SK-N-SH treated with all-trans-retinoic acid at 6 μM for 48 hours (cell line): ENCODE results near the gene SNRPD3.
"Not testable (repeated sequence)": the region's sequence is repeated elsewhere in the genome, so short reads cannot be mapped to it uniquely, and the experiment has no call there.

Experiments
- ATAC-seq: fragments of 200-7000 bp; cut with Tn5 transposase; 3 replicates; pipeline ENCODE4 v1.9.1; 2020; ENCODE audit warnings: mild to moderate bottlenecking, moderate library complexity
- CSDC2 ChIP-seq: fragments of 250-450 bp; sonication (Bioruptor Pico); IDR thresholded peaks from 2 replicates; pipeline ENCODE4 v1.5.0; 2020; ENCODE audit warnings: mild to moderate bottlenecking, moderate library complexity
- ESRRG ChIP-seq: fragments of 250-450 bp; sonication (Bioruptor Pico); IDR thresholded peaks from 2 replicates; pipeline ENCODE4 v1.6.1; 2021; ENCODE audit warnings: mild to moderate bottlenecking
- GLIS3 ChIP-seq: fragments of 250-450 bp; sonication (Bioruptor Pico); IDR thresholded peaks from 2 replicates; pipeline ENCODE4 v1.5.0; 2020; ENCODE audit warnings: mild to moderate bottlenecking, moderate library complexity
- ISL1 ChIP-seq: fragments of 250-450 bp; sonication (Bioruptor Pico); IDR thresholded peaks from 2 replicates; pipeline ENCODE4 v2.1.2; 2022; ENCODE audit warnings: mild to moderate bottlenecking, moderate library complexity
- POU6F1 ChIP-seq: fragments of 250-450 bp; sonication (Bioruptor Pico); IDR thresholded peaks from 2 replicates; pipeline ENCODE4 v1.8.0; 2021; ENCODE audit warnings: low read depth, mild to moderate bottlenecking, moderate library complexity, borderline replicate concordance
- PPARA ChIP-seq: fragments of 250-450 bp; sonication (Bioruptor Pico); IDR thresholded peaks from 2 replicates; pipeline ENCODE4 v1.5.0; 2020; ENCODE audit warnings: mild to moderate bottlenecking, borderline replicate concordance
- RARB ChIP-seq: fragments of 250-450 bp; sonication (Bioruptor Pico); IDR thresholded peaks from 2 replicates; pipeline ENCODE4 v1.8.0; 2021; ENCODE audit warnings: mild to moderate bottlenecking, moderate library complexity
- SNAI2 ChIP-seq: fragments of 250-450 bp; sonication (Bioruptor Pico); IDR thresholded peaks from 2 replicates; pipeline ENCODE4 v1.5.0; 2020; ENCODE audit warnings: mild to moderate bottlenecking, moderate library complexity
- TCF4 ChIP-seq: fragments of 250-450 bp; sonication (Bioruptor Pico); IDR thresholded peaks from 2 replicates; pipeline ENCODE4 v1.8.0; 2021; ENCODE audit warnings: mild to moderate bottlenecking, moderate library complexity, borderline replicate concordance
- TOX ChIP-seq: fragments of 250-450 bp; sonication (Bioruptor Pico); IDR thresholded peaks from 2 replicates; pipeline ENCODE4 v1.8.0; 2021; ENCODE audit warnings: mild to moderate bottlenecking, moderate library complexity, borderline replicate concordance
- ZC3H10 ChIP-seq: fragments of 250-450 bp; sonication (Bioruptor Pico); IDR thresholded peaks from 2 replicates; pipeline ENCODE4 v1.5.1; 2021; ENCODE audit warnings: mild to moderate bottlenecking, moderate library complexity
- ZFP30 ChIP-seq: fragments of 450-650 bp; formaldehyde crosslinking; IDR thresholded peaks from 2 replicates; pipeline ENCODE4 v1.5.0; 2022; ENCODE audit warnings: mild to moderate bottlenecking, moderate library complexity
- ZNF565 ChIP-seq: fragments of 450-650 bp; formaldehyde crosslinking; conservative IDR thresholded peaks from 2 replicates; pipeline ENCODE4 v1.5.0; 2020; ENCODE audit warnings: low read depth, mild to moderate bottlenecking, moderate library complexity
- ZNF70 ChIP-seq: fragments of 450-650 bp; formaldehyde crosslinking; IDR thresholded peaks from 2 replicates; pipeline ENCODE4 v1.5.0; 2020; ENCODE audit warnings: mild to moderate bottlenecking, moderate library complexity
- ZNF8 ChIP-seq: fragments of 450-650 bp; formaldehyde crosslinking; IDR thresholded peaks from 2 replicates; pipeline ENCODE4 v1.5.0; 2020; ENCODE audit warnings: mild to moderate bottlenecking, moderate library complexity
- TF ChIP-seq, protein P1 (sequence below): fragments of 250-450 bp; sonication (Bioruptor Pico); IDR thresholded peaks from 2 replicates; pipeline ENCODE4 v1.5.0; 2020; ENCODE audit warnings: mild to moderate bottlenecking, moderate library complexity
- TF ChIP-seq, protein P2 (sequence below): fragments of 250-450 bp; sonication (Bioruptor Pico); IDR thresholded peaks from 2 replicates; pipeline ENCODE4 v1.5.1; 2020; ENCODE audit warnings: low read depth, mild to moderate bottlenecking, moderate library complexity
- TF ChIP-seq, protein P3 (sequence below): fragments of 250-450 bp; sonication (Bioruptor Pico); IDR thresholded peaks from 2 replicates; pipeline ENCODE4 v1.5.1; 2021; ENCODE audit warnings: mild to moderate bottlenecking, moderate library complexity
- TF ChIP-seq, protein P4 (sequence below): fragments of 250-450 bp; sonication (Bioruptor Pico); IDR thresholded peaks from 2 replicates; pipeline ENCODE4 v1.8.0; 2020; ENCODE audit warnings: mild to moderate bottlenecking, moderate library complexity, borderline replicate concordance

SNRPD3 gene

DNA sequence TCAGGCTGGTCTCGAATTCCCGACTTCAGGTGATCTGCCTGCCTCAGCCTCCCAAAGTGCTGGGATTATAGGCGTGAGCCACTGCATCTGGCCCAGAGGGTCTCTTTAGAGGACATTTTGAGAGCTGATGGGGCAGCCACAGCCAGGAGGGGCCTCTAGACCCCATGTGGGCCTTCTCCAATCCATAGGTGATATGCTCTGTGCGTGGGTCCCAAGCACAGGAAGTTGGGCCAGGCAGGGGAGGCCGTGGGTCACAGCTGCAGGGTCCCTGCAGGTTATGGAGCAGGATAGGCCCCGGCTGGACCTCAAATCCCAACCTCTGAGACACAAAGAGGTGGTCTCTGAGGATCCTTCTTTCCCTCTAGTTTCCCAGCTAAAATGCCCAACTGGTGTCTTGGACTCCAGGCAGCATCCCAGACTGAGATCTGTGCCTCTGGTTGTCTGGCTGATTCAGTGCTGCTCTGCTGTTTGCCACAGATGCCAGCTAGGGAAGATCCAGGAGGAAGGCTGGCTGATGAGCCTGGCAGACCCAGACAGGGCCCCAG is 35.6 kb downstream of the SNRPD3 start:
- ATAC-seq: no peak
- TF ChIP-seq TOX: no peak
- TF ChIP-seq, protein P1, sequence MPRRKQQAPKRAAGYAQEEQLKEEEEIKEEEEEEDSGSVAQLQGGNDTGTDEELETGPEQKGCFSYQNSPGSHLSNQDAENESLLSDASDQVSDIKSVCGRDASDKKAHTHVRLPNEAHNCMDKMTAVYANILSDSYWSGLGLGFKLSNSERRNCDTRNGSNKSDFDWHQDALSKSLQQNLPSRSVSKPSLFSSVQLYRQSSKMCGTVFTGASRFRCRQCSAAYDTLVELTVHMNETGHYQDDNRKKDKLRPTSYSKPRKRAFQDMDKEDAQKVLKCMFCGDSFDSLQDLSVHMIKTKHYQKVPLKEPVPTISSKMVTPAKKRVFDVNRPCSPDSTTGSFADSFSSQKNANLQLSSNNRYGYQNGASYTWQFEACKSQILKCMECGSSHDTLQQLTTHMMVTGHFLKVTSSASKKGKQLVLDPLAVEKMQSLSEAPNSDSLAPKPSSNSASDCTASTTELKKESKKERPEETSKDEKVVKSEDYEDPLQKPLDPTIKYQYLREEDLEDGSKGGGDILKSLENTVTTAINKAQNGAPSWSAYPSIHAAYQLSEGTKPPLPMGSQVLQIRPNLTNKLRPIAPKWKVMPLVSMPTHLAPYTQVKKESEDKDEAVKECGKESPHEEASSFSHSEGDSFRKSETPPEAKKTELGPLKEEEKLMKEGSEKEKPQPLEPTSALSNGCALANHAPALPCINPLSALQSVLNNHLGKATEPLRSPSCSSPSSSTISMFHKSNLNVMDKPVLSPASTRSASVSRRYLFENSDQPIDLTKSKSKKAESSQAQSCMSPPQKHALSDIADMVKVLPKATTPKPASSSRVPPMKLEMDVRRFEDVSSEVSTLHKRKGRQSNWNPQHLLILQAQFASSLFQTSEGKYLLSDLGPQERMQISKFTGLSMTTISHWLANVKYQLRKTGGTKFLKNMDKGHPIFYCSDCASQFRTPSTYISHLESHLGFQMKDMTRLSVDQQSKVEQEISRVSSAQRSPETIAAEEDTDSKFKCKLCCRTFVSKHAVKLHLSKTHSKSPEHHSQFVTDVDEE (CRISPR knock-in tag): no peak
- TF ChIP-seq PPARA (CRISPR knock-in tag): no peak
- TF ChIP-seq ZNF70 (CRISPR knock-in tag): no peak
- TF ChIP-seq, all 23 proteins: peak for 0

DNA sequence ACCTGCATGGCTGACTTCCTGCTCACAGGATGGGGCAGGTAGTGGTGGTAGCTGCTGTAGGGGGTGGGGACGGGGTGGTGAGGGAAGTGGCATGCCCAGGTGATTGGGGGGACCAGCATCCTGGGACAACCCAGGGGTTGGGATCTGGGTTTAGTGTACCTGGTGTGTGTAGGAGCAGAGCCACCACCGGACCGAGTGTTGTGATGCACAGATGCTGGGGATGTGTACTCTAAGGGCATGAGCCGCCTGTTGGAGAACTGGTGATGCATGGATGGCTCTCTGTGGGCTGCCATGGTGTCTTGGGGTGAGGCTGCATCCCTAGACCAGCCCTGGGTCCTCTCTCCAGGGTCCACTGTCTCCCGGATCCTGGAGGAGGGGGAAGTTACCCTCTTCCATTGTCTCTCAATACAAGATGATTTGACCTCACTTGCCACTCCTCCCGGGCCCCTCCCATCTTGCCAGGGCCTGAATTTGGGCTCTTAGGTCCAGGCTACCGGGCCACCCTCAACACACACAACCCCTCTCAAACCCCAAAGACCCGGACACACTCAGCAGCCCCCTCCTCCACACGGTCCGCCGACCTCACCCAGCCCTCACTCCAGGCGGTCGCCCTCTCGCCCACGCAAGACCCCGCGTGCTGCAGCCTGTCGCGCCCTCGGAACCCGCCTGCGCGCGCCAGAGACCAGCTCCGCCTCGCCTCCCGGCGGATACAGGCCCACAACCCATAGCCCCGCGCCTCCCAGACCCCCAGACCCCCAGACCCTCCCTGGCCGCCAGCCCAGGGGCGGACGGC is 36.5 kb downstream of the SNRPD3 start:
- no peak for TF ChIP-seq SNAI2 (CRISPR knock-in tag)
- TF ChIP-seq RARB: no peak
- TF ChIP-seq, protein P2, sequence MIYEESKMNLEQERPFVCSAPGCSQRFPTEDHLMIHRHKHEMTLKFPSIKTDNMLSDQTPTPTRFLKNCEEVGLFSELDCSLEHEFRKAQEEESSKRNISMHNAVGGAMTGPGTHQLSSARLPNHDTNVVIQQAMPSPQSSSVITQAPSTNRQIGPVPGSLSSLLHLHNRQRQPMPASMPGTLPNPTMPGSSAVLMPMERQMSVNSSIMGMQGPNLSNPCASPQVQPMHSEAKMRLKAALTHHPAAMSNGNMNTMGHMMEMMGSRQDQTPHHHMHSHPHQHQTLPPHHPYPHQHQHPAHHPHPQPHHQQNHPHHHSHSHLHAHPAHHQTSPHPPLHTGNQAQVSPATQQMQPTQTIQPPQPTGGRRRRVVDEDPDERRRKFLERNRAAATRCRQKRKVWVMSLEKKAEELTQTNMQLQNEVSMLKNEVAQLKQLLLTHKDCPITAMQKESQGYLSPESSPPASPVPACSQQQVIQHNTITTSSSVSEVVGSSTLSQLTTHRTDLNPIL (CRISPR knock-in tag): no peak
- TF ChIP-seq ZNF8 (CRISPR knock-in tag): no peak
- TF ChIP-seq, protein P3, sequence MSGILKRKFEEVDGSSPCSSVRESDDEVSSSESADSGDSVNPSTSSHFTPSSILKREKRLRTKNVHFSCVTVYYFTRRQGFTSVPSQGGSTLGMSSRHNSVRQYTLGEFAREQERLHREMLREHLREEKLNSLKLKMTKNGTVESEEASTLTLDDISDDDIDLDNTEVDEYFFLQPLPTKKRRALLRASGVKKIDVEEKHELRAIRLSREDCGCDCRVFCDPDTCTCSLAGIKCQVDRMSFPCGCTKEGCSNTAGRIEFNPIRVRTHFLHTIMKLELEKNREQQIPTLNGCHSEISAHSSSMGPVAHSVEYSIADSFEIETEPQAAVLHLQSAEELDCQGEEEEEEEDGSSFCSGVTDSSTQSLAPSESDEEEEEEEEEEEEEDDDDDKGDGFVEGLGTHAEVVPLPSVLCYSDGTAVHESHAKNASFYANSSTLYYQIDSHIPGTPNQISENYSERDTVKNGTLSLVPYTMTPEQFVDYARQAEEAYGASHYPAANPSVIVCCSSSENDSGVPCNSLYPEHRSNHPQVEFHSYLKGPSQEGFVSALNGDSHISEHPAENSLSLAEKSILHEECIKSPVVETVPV (CRISPR knock-in tag): no peak
- TF ChIP-seq, protein P1 (CRISPR knock-in tag): no peak
- no peak for TF ChIP-seq ZNF70 (CRISPR knock-in tag)
- TF ChIP-seq ZFP30: no peak
- no peak for TF ChIP-seq GLIS3 (CRISPR knock-in tag)
- TF ChIP-seq, protein P4, sequence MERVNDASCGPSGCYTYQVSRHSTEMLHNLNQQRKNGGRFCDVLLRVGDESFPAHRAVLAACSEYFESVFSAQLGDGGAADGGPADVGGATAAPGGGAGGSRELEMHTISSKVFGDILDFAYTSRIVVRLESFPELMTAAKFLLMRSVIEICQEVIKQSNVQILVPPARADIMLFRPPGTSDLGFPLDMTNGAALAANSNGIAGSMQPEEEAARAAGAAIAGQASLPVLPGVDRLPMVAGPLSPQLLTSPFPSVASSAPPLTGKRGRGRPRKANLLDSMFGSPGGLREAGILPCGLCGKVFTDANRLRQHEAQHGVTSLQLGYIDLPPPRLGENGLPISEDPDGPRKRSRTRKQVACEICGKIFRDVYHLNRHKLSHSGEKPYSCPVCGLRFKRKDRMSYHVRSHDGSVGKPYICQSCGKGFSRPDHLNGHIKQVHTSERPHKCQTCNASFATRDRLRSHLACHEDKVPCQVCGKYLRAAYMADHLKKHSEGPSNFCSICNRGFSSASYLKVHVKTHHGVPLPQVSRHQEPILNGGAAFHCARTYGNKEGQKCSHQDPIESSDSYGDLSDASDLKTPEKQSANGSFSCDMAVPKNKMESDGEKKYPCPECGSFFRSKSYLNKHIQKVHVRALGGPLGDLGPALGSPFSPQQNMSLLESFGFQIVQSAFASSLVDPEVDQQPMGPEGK (CRISPR knock-in tag): no peak
- TF ChIP-seq ZNF565 (CRISPR knock-in tag): no peak
- TF ChIP-seq ISL1: no peak
- peak; percentile 24 for ATAC-seq

DNA sequence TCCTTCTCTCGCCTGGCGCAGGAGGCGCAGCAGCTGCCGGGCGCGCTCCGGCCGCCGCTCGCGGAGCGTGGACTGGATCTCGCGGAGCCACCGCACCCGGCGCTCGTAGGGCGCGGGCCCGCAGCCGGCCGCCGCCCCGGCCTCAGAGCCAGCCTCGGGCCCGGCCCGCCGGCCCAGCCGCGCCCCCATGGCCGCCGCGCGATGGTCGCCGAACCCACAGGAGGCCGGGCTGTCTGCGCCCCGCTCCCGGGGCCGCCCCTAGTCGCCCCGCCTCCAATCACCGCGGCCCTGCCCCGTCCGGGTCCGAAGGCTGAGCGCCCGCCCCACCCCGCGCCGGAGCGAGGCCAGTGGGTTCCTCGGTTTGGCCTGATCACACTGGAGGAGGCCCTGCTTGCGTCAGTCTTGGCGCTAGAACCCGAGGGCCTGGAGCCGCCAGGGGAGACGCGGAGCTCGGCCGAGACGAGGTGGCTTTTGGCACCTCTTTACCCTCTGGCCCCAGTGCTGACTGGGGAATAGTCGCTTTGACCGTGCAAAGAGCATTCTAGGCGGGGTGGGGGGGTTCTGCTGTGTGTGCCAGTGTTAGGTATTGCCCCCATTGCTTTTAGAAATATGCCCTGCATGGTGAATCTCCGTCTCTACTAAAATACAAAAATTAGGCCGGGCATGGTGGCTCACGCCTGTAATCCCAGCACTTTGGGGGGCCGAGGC is 37.2 kb downstream of the SNRPD3 start, which contains the start of gene LRRC75B:
Gene LRRC75B (minus strand): TSS at position 223 of the 708 bp plus-strand sequence. CDS start 34 bp downstream, at position 189.
- peak; percentile 93 for ATAC-seq
- TF ChIP-seq ISL1: no peak
- TF ChIP-seq, protein P3 (CRISPR knock-in tag): no peak
- no peak for TF ChIP-seq ZNF70 (CRISPR knock-in tag)
- no peak for TF ChIP-seq CSDC2
- TF ChIP-seq ESRRG (CRISPR knock-in tag): no peak
- TF ChIP-seq TCF4 (CRISPR knock-in tag): no peak
- no peak for TF ChIP-seq GLIS3 (CRISPR knock-in tag)
- TF ChIP-seq RARB: no peak
- TF ChIP-seq POU6F1 (CRISPR knock-in tag): no peak
- no peak for TF ChIP-seq TOX
- TF ChIP-seq ZNF565 (CRISPR knock-in tag): no peak
- TF ChIP-seq SNAI2 (CRISPR knock-in tag): no peak
- TF ChIP-seq, protein P2 (CRISPR knock-in tag): no peak
- TF ChIP-seq ZC3H10: no peak

- ATAC-seq: not testable (repeated sequence)
Measured at GRCh38 chr22:24593559-24593835, 37.7 kb downstream of the SNRPD3 start.
